Memory B cell (primary cell): ENCODE data around the gene KATNBL1.

ENCODE experiments used
- ATAC-seq: fragments of 150-1000 bp; cut with Tn5 transposase; 2 replicates; pipeline ENCODE4 v1.10.0; 2021; ENCODE audit warnings: low read depth, mild to moderate bottlenecking, moderate library complexity
- DNase-seq, 2 donors: peaks; one replicate each; pipeline ENCODE4 v3.0.0; 2022; ENCODE audit warnings: low spot score in 2 of 2
- H3K27ac Mint-ChIP-seq: one replicate; pipeline ENCODE4 v1.8.0; 2022; ENCODE audit warnings: mild to moderate bottlenecking, moderate library complexity, mixed read lengths
- H3K27me3 Mint-ChIP-seq: one replicate; pipeline ENCODE4 v1.8.0; 2022; ENCODE audit warnings: mixed read lengths
- H3K36me3 Mint-ChIP-seq: one replicate; pipeline ENCODE4 v1.8.0; 2022; ENCODE audit warnings: mild to moderate bottlenecking, mixed read lengths
- H3K4me1 Mint-ChIP-seq: one replicate; pipeline ENCODE4 v1.8.0; 2022; ENCODE audit warnings: mixed read lengths
- H3K4me3 Mint-ChIP-seq: one replicate; pipeline ENCODE4 v1.8.0; 2022; ENCODE audit warnings: mild to moderate bottlenecking, moderate library complexity, mixed read lengths
- H3K9me3 Mint-ChIP-seq: one replicate; pipeline ENCODE4 v1.8.0; 2022; ENCODE audit warnings: mixed read lengths

The KATNBL1 gene

DNA sequence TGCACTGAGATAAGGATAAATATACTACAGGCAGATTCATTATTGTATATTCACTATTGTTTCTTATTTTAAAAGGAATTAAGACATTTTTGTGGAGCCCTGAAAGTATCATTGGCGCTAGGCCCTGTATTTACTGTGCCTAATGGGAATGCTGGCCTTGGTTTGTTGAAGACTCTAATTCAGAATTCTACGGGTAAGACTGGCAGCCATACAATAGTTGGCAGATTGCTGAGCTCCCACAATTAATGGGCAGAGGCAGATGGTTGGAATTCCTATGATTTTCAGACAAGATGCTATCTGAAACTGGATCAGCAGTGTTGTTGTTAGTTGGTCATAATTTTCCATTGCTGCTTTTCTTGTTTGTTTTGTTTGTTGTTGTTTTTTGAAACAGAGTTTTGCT lies 93.3 kb downstream of the KATNBL1 start:
- H3K9me3 Mint-ChIP-seq: no peaks in the 10 kb centered on the region
- no peaks in the 10 kb centered on the region for H3K4me1 Mint-ChIP-seq
- DNase-seq (no peak), ATAC-seq (no peak)
- H3K27me3 Mint-ChIP-seq: peaks cover 13% of the 10 kb centered on the region
- no peaks in the 10 kb centered on the region for H3K36me3 Mint-ChIP-seq
- no peak overlapping the region for H3K27ac Mint-ChIP-seq
- no peak overlapping the region for H3K4me3 Mint-ChIP-seq

DNA sequence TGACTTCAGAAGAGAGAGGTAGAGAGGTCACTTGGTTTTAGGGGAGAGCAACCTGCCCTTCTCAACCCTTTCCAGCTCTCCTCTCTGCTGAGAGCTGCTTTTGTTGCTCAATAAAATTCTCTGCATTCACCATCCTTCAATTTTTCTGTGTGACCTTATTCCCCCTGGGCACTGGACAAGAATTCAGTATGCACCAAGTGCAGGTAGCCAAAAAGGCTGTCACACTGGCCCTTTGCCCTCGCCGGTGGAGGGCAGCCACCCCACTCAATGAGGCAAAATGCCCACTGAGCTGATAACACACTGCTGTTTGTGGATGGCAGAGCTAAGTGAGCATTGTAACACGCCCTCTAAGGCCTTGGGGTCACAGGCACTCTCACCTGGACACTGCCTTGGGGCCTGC lies 95.2 kb downstream of the KATNBL1 start:
- H3K9me3 Mint-ChIP-seq: no peaks in the 10 kb centered on the region
- H3K36me3 Mint-ChIP-seq: no peaks in the 10 kb centered on the region
- no peak overlapping the region for H3K27ac Mint-ChIP-seq

DNA sequence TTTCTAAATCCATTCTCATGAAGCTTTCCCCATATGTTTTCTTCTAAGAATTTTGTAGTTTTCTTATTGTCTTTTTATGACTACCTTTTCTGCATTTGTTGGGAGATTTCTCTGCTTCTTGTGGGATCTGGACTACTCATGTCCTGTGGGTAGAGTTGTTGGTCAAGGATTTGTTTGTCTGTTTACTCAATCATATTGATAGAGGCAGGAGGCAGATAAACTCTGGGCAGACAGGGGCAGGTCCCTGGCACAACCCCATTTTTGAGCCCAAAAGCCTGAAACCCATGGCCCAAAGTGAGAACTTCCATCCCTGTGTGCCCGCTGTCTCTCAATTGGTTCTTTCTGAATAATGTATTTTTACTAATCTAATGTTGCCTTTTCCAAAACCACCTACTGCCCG lies 95.7 kb downstream of the KATNBL1 start:
- no peak overlapping the region for H3K4me3 Mint-ChIP-seq
- H3K4me1 Mint-ChIP-seq: no peaks in the 10 kb centered on the region
- no peaks in the 10 kb centered on the region for H3K9me3 Mint-ChIP-seq
- no peaks in the 10 kb centered on the region for H3K36me3 Mint-ChIP-seq
- peaks cover 7% of the 10 kb centered on the region for H3K27me3 Mint-ChIP-seq
- DNase-seq (no peak), ATAC-seq (no peak)
- H3K27ac Mint-ChIP-seq: no peak overlapping the region

More for the DNA sequence above, 95.2 kb downstream of the KATNBL1 start:
- H3K27me3 Mint-ChIP-seq: peaks cover 7% of the 10 kb centered on the region
- DNase-seq: no peak
- no peak overlapping the region for H3K4me3 Mint-ChIP-seq
- no peak for ATAC-seq
- H3K4me1 Mint-ChIP-seq: no peaks in the 10 kb centered on the region

DNA sequence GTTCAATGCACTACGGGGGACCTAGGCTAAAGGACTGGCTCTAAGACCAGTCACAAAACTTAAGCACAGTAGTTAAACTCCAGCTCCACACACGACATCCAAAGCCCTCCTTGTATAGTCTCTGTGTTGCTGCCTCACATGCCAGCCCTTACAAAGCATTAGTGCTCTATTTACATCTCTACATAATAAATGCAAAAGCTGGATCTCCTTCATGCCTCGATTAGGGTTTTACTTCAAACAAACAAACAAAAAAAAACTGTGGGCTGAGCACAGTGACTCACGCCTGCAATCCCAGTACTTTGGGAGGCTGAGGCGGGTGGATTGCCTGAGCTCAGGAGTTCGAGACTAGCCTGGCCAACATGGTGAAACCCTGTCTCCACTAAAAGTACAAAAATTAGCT lies 98.4 kb downstream of the KATNBL1 start:
- ATAC-seq (no peak), DNase-seq (no peak)
- Mint-ChIP-seq H3K27ac (no peak overlapping the region), H3K9me3 (no peaks in the 10 kb centered on the region), H3K36me3 (peaks cover under 1% of the 10 kb centered on the region), H3K27me3 (peaks cover 5% of the 10 kb centered on the region), H3K4me3 (no peak overlapping the region), H3K4me1 (no peaks in the 10 kb centered on the region)

DNA sequence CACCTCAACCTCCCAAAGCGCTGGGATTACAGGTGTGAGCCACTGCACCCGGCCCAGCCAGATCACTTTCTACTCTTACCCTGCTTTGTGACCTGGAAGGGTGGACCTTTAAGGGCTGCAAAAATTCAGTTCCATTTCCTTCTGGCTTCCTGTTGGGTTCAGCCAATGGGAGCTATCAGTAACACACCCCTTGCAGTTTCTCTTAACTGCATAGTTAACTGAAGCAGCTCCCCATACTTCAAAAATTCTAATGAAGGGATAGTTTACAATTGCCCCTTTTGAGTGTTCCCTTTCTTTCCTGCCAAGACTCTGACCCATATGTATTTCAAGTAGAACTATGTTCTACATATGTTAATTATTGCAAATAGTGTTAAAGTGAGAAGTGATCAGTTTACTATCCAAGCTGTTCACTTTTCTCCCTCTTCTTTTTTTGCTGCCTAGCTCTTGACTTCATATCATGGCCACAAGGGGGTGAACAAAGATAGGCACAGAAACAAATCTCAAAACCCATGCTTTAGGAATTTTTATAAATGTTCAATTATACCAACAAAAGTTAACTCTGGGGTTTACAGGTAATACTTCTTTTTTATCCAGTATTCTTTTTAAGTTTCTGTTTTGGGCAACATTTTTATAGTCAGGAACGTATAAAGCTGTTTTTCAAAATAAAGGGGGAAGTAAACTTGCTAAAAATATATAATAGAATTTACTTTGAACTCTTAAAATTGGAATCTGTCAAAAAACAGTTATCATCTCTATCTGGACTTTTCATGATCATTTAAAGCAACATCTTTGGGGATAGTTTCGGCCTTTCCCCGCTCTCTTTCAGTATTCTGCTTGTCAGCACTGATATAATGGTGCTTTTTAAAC lies 99.9 kb downstream of the KATNBL1 start:
- no peak overlapping the region for H3K27ac Mint-ChIP-seq
- peaks cover 3% of the 10 kb centered on the region for H3K36me3 Mint-ChIP-seq
- no peaks in the 10 kb centered on the region for H3K9me3 Mint-ChIP-seq
- DNase-seq: no peak
- H3K27me3 Mint-ChIP-seq: peaks cover 5% of the 10 kb centered on the region
- peak; percentile 56 for ATAC-seq
- no peaks in the 10 kb centered on the region for H3K4me1 Mint-ChIP-seq
- H3K4me3 Mint-ChIP-seq: no peak overlapping the region

DNA sequence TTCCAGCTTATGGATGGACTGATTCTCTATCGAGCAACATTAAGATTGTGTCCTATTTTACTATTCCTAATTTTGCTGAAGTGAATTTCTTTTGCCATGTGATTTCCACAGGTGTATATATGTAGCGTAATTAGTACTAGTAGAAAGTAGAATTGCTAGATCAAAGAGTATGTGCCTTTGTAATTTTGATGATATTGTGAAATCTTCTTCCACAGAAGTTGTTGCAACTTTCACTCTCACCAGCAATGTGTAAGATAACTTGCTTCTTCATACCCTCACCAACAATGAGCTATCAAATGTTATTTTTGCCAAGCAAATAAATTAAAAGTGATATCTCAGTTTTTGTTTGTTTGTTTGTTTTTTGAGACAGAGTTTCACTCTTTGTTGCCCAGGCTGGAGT lies 102.6 kb downstream of the KATNBL1 start:
- H3K27me3 Mint-ChIP-seq: no peaks in the 10 kb centered on the region
- DNase-seq: no peak

DNA sequence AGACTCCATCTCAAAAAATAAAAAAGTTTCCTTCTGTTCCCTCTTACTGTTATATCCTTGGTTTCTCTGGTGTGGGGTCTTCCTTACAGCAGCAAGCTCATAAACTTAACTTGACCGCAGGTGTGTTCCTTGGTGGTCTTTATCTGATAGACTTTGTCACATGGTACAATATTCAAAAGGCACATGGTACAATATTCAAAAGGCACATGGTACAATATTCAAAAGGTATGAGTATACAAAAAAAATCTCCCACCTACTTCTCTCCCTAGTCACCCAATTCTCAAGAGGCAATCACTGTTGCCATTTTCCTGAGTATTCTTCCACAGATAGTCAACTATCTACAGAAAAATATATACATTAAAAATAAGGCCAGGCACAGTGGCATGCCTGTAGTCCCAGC lies 103.5 kb downstream of the KATNBL1 start:
- DNase-seq (no peak), ATAC-seq (no peak)
- Mint-ChIP-seq H3K4me1 (no peaks in the 10 kb centered on the region), H3K9me3 (no peaks in the 10 kb centered on the region), H3K4me3 (no peak overlapping the region), H3K27me3 (no peaks in the 10 kb centered on the region), H3K36me3 (peaks cover 7% of the 10 kb centered on the region), H3K27ac (no peak overlapping the region)

More for the DNA sequence above, 102.6 kb downstream of the KATNBL1 start:
- ATAC-seq: no peak
- Mint-ChIP-seq H3K36me3 (peaks cover 7% of the 10 kb centered on the region), H3K4me1 (no peaks in the 10 kb centered on the region), H3K27ac (no peak overlapping the region), H3K4me3 (no peak overlapping the region), H3K9me3 (no peaks in the 10 kb centered on the region)

DNA sequence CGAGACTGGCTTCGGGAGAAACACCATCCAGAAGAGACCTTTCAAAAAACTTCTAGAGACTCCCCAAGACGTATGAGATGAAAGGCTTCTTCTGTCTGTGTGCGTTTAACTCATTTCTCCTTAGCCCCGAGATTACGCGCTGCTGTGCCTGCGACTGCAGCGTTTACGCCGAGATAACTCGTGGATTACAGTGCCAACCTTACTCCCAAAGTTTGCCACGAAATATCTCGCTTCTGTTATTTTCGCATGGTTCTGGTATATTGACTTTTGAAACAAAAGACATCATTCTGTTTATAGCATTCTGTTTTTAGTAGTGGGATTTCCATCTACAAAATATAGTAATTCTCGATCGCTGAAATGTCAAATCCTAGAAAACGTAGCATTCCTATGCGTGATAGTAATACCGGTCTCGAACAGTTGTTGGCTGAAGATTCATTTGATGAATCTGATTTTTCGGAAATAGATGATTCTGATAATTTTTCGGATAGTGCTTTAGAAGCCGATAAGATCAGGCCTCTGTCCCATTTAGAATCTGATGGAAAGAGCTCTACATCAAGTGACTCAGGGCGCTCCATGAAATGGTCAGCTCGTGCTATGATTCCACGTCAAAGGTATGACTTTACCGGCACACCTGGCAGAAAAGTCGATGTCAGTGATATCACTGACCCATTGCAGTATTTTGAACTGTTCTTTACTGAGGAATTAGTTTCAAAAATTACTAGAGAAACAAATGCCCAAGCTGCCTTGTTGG lies 107.5 kb downstream of the KATNBL1 start:
- Mint-ChIP-seq H3K9me3 (no peaks in the 10 kb centered on the region), H3K4me3 (peak overlapping the region; percentile 95), H3K27ac (peak overlapping the region; percentile 99), H3K36me3 (peaks cover 10% of the 10 kb centered on the region), H3K4me1 (peaks cover 11% of the 10 kb centered on the region), H3K27me3 (no peaks in the 10 kb centered on the region)
- ATAC-seq: no peak
- peak in 1 of 2 donors; percentile 11 for DNase-seq

DNA sequence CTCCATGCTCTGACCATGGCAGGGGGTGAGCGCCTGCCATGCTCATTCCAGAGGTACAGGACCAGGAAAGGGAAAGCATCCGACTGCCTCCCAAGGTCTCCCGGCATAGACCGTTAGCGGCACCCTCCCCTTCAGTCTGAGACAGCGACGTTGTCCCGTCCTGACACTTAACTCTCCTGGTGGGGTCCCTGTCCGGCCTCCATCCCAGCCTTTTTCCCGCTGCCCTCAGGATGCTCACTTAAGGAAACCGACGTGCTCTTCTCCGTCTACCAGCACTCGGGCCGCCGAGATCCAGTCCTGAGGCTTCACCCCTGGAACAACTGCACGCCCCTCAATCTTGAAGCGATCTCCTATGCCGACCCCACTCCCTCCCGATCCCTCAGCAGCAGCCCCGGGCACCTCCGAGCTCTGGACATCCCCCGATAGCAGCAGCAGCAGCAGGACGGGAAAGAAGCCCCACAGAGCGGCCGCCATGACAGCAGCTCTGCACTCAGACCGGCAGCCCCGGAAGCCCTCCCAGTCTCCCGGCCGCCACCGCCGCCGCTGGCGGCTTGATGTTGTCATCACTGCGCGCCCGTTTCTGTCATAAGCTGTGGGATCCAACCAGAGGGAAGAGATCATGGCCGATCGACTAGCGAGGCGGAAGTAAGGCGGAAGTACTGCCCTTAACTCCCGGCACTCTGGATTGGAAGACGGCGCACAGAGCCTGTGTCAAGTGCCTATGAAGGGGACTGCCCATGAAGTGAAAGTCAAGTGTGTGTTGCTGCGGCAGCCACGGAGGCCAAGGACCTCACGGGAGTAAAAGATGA lies 108.3 kb downstream of the KATNBL1 start, which contains the start of the genes EMC7 and PGBD4:
Gene EMC7, minus strand, starts transcription at position 497 of the 809 bp plus-strand sequence. Its CDS starts 23 bp downstream, at position 474.
Gene PGBD4, plus strand, starts transcription at position 718 of the 809 bp plus-strand sequence. CDS start 449 bp downstream, outside the sequence.
- H3K4me3 Mint-ChIP-seq: peak within 1 kb of the TSS; percentile 95
- DNase-seq: peak; percentile 98 to 99
- H3K4me1 Mint-ChIP-seq: peaks cover 11% of the 10 kb centered on the region
- no peaks in the 10 kb centered on the region for H3K9me3 Mint-ChIP-seq
- peaks cover 10% of the 10 kb centered on the region for H3K36me3 Mint-ChIP-seq
- peak within 1 kb of the TSS; percentile 99 for H3K27ac Mint-ChIP-seq
- H3K27me3 Mint-ChIP-seq: no peaks in the 10 kb centered on the region
- peak; percentile 95 for ATAC-seq

DNA sequence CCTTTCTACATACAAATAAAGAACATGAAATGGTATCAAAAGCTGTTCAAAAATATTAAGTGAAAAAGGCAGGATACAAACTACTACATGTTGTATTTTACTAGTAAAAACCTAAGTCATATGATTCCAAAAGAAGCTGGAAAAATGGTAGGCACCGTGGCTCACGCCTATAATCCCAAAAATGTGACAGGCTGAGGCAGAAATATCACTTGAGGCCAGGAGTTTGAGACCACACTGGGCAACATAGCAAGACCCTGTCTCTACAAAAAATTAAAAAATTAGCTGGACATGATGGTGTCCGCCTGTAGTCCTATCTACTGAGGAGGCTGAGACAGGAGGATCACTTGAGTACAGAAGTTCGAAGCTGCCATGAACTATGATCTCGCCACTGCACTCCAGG lies 110.0 kb downstream of the KATNBL1 start:
- no peak overlapping the region for H3K27ac Mint-ChIP-seq
- H3K27me3 Mint-ChIP-seq: no peaks in the 10 kb centered on the region
- no peak for DNase-seq
- H3K9me3 Mint-ChIP-seq: no peaks in the 10 kb centered on the region
- peaks cover 11% of the 10 kb centered on the region for H3K4me1 Mint-ChIP-seq
- H3K4me3 Mint-ChIP-seq: no peak overlapping the region
- ATAC-seq: no peak
- H3K36me3 Mint-ChIP-seq: peaks cover 9% of the 10 kb centered on the region
